ENCODE data around the gene AREL1.

The AREL1 gene

GRCh38 chr14:74754157-74754556 lies 41.3 kb upstream of the AREL1 start:
- H3K23ac ChIP-seq (ENCODE audit: low read length): no peak overlapping the region
- no peak overlapping the region for H3K18ac ChIP-seq (ENCODE audit: low read length)
- no peak overlapping the region for H3K14ac ChIP-seq (ENCODE audit: low read length)
- H3K36me3 ChIP-seq (ENCODE audit: control insufficient read depth in 1 of 2, insufficient read depth in 2 of 2, low read length in 2 of 2): no peaks in the 10 kb centered on the region
- H2AFZ ChIP-seq (ENCODE audit: insufficient read depth, low read length, poor library complexity): no peak overlapping the region
- no peaks in the 10 kb centered on the region for H3K4me1 ChIP-seq (ENCODE audit: control insufficient read depth in 1 of 2, insufficient read depth in 2 of 2, low read length in 2 of 2)
- no peak overlapping the region for H3K4me2 ChIP-seq (ENCODE audit: low read length)
- H2BK5ac ChIP-seq (ENCODE audit: low read depth, low read length, poor library complexity): no peak overlapping the region
- no peaks in the 10 kb centered on the region for H3K79me1 ChIP-seq (ENCODE audit: low read length)
- H4K8ac ChIP-seq (ENCODE audit: low read depth, low read length): no peak overlapping the region
- no peak overlapping the region for H4K12ac ChIP-seq (ENCODE audit: low read depth, low read length)
- no peak for DNase-seq
- no peak overlapping the region for H3K9ac ChIP-seq (ENCODE audit: low read length)
- H2BK12ac ChIP-seq (ENCODE audit: low read length): no peak overlapping the region
- H4K91ac ChIP-seq (ENCODE audit: low read depth, low read length): no peak overlapping the region
- H3K27ac ChIP-seq (ENCODE audit: low read depth, low read length): no peak overlapping the region
- H2BK120ac ChIP-seq (ENCODE audit: insufficient read depth, low read length, poor library complexity): no peak overlapping the region
- H3K79me2 ChIP-seq (ENCODE audit: control insufficient read depth, insufficient read depth, low read length, poor library complexity): no peaks in the 10 kb centered on the region
- no peaks in the 10 kb centered on the region for H3K27me3 ChIP-seq (ENCODE audit: insufficient read depth, low read length)
- no peak overlapping the region for H2AK5ac ChIP-seq (ENCODE audit: low read length)
- H3K4ac ChIP-seq (ENCODE audit: low read depth, low read length): no peak overlapping the region
- no peak overlapping the region for H3K4me3 ChIP-seq (ENCODE audit: low read depth, low read length)
- H3K9me3 ChIP-seq (ENCODE audit: insufficient read depth, low read depth, low read length): no peaks in the 10 kb centered on the region
- WGBS (ENCODE audit: extremely low coverage, insufficient coverage, insufficient read length): no CpG with 5 or more reads among the region's 2 CpGs

GRCh38 chr14:74747237-74747636 lies 34.4 kb upstream of the AREL1 start:
- H2AK5ac ChIP-seq (ENCODE audit: low read length): no peak overlapping the region
- H3K9me3 ChIP-seq (ENCODE audit: insufficient read depth, low read depth, low read length): no peaks in the 10 kb centered on the region
- no peak overlapping the region for H4K91ac ChIP-seq (ENCODE audit: low read depth, low read length)
- H3K79me2 ChIP-seq (ENCODE audit: control insufficient read depth, insufficient read depth, low read length, poor library complexity): no peaks in the 10 kb centered on the region
- H3K4ac ChIP-seq (ENCODE audit: low read depth, low read length): no peak overlapping the region
- no peak overlapping the region for H4K12ac ChIP-seq (ENCODE audit: low read depth, low read length)
- H2BK12ac ChIP-seq (ENCODE audit: low read length): no peak overlapping the region
- no peak overlapping the region for H4K8ac ChIP-seq (ENCODE audit: low read depth, low read length)
- no peak overlapping the region for H2BK5ac ChIP-seq (ENCODE audit: low read depth, low read length, poor library complexity)
- H3K4me2 ChIP-seq (ENCODE audit: low read length): no peak overlapping the region
- H2AFZ ChIP-seq (ENCODE audit: insufficient read depth, low read length, poor library complexity): no peak overlapping the region
- no CpG with 5 or more reads among the region's 2 CpGs for WGBS (ENCODE audit: extremely low coverage, insufficient coverage, insufficient read length)
- DNase-seq: no peak
- no peak overlapping the region for H3K4me3 ChIP-seq (ENCODE audit: low read depth, low read length)
- H3K36me3 ChIP-seq (ENCODE audit: control insufficient read depth in 1 of 2, insufficient read depth in 2 of 2, low read length in 2 of 2): no peaks in the 10 kb centered on the region
- H3K79me1 ChIP-seq (ENCODE audit: low read length): no peaks in the 10 kb centered on the region
- no peak overlapping the region for H3K9ac ChIP-seq (ENCODE audit: low read length)
- no peaks in the 10 kb centered on the region for H3K27me3 ChIP-seq (ENCODE audit: insufficient read depth, low read length)
- no peak overlapping the region for H3K23ac ChIP-seq (ENCODE audit: low read length)
- H3K14ac ChIP-seq (ENCODE audit: low read length): no peak overlapping the region
- H3K18ac ChIP-seq (ENCODE audit: low read length): no peak overlapping the region
- H3K27ac ChIP-seq (ENCODE audit: low read depth, low read length): no peak overlapping the region
- no peaks in the 10 kb centered on the region for H3K4me1 ChIP-seq (ENCODE audit: control insufficient read depth in 1 of 2, insufficient read depth in 2 of 2, low read length in 2 of 2)
- H2BK120ac ChIP-seq (ENCODE audit: insufficient read depth, low read length, poor library complexity): no peak overlapping the region

- H4K12ac ChIP-seq (ENCODE audit: low read depth, low read length): no peak overlapping the region
- H3K27me3 ChIP-seq (ENCODE audit: insufficient read depth, low read length): no peaks in the 10 kb centered on the region
- no peak overlapping the region for H2AK5ac ChIP-seq (ENCODE audit: low read length)
- H3K4me1 ChIP-seq (ENCODE audit: control insufficient read depth in 1 of 2, insufficient read depth in 2 of 2, low read length in 2 of 2): no peaks in the 10 kb centered on the region
- peaks cover 4 to 9% of the 10 kb centered on the region in 2 experiments for H3K36me3 ChIP-seq (ENCODE audit: control insufficient read depth in 1 of 2, insufficient read depth in 2 of 2, low read length in 2 of 2)
- DNase-seq: no peak
- no peaks in the 10 kb centered on the region for H3K79me2 ChIP-seq (ENCODE audit: control insufficient read depth, insufficient read depth, low read length, poor library complexity)
- H2BK120ac ChIP-seq (ENCODE audit: insufficient read depth, low read length, poor library complexity): no peak overlapping the region
- H2BK12ac ChIP-seq (ENCODE audit: low read length): no peak overlapping the region
- no peak overlapping the region for H4K8ac ChIP-seq (ENCODE audit: low read depth, low read length)
- no peak overlapping the region for H2AFZ ChIP-seq (ENCODE audit: insufficient read depth, low read length, poor library complexity)
- no peak overlapping the region for H3K4me3 ChIP-seq (ENCODE audit: low read depth, low read length)
- H3K18ac ChIP-seq (ENCODE audit: low read length): no peak overlapping the region
- H3K4ac ChIP-seq (ENCODE audit: low read depth, low read length): no peak overlapping the region
- no peak overlapping the region for H3K9ac ChIP-seq (ENCODE audit: low read length)
- no CpG with 5 or more reads among the region's 8 CpGs for WGBS (ENCODE audit: extremely low coverage, insufficient coverage, insufficient read length)
- H3K9me3 ChIP-seq (ENCODE audit: insufficient read depth, low read depth, low read length): no peaks in the 10 kb centered on the region
- no peak overlapping the region for H3K23ac ChIP-seq (ENCODE audit: low read length)
- H3K14ac ChIP-seq (ENCODE audit: low read length): no peak overlapping the region
- H3K27ac ChIP-seq (ENCODE audit: low read depth, low read length): no peak overlapping the region
- H3K4me2 ChIP-seq (ENCODE audit: low read length): no peak overlapping the region
- no peak overlapping the region for H4K91ac ChIP-seq (ENCODE audit: low read depth, low read length)
- H2BK5ac ChIP-seq (ENCODE audit: low read depth, low read length, poor library complexity): no peak overlapping the region
- H3K79me1 ChIP-seq (ENCODE audit: low read length): no peaks in the 10 kb centered on the region
Measured at GRCh38 chr14:74739293-74740030, 26.6 kb upstream of the AREL1 start.

GRCh38 chr14:74737753-74738325 lies 25.0 kb upstream of the AREL1 start:
- H3K27me3 ChIP-seq (ENCODE audit: insufficient read depth, low read length): no peaks in the 10 kb centered on the region
- H2AFZ ChIP-seq (ENCODE audit: insufficient read depth, low read length, poor library complexity): no peak overlapping the region
- no peak overlapping the region for H3K4ac ChIP-seq (ENCODE audit: low read depth, low read length)
- H3K79me2 ChIP-seq (ENCODE audit: control insufficient read depth, insufficient read depth, low read length, poor library complexity): no peaks in the 10 kb centered on the region
- no peak overlapping the region for H4K8ac ChIP-seq (ENCODE audit: low read depth, low read length)
- H3K4me1 ChIP-seq (ENCODE audit: control insufficient read depth in 1 of 2, insufficient read depth in 2 of 2, low read length in 2 of 2): no peaks in the 10 kb centered on the region
- H3K4me2 ChIP-seq (ENCODE audit: low read length): no peak overlapping the region
- H2BK12ac ChIP-seq (ENCODE audit: low read length): no peak overlapping the region
- DNase-seq: no peak
- no peak overlapping the region for H2BK5ac ChIP-seq (ENCODE audit: low read depth, low read length, poor library complexity)
- H3K9ac ChIP-seq (ENCODE audit: low read length): no peak overlapping the region
- H3K18ac ChIP-seq (ENCODE audit: low read length): no peak overlapping the region
- H3K79me1 ChIP-seq (ENCODE audit: low read length): no peaks in the 10 kb centered on the region
- H3K36me3 ChIP-seq (ENCODE audit: control insufficient read depth in 1 of 2, insufficient read depth in 2 of 2, low read length in 2 of 2): peaks cover 9% of the 10 kb centered on the region in 2 experiments
- no peak overlapping the region for H3K4me3 ChIP-seq (ENCODE audit: low read depth, low read length)
- no peak overlapping the region for H4K91ac ChIP-seq (ENCODE audit: low read depth, low read length)
- no peak overlapping the region for H4K12ac ChIP-seq (ENCODE audit: low read depth, low read length)
- no peak overlapping the region for H3K27ac ChIP-seq (ENCODE audit: low read depth, low read length)
- no peak overlapping the region for H3K23ac ChIP-seq (ENCODE audit: low read length)
- no peak overlapping the region for H2BK120ac ChIP-seq (ENCODE audit: insufficient read depth, low read length, poor library complexity)
- no peaks in the 10 kb centered on the region for H3K9me3 ChIP-seq (ENCODE audit: insufficient read depth, low read depth, low read length)
- no peak overlapping the region for H2AK5ac ChIP-seq (ENCODE audit: low read length)
- no CpG with 5 or more reads among the region's 4 CpGs for WGBS (ENCODE audit: extremely low coverage, insufficient coverage, insufficient read length)
- H3K14ac ChIP-seq (ENCODE audit: low read length): no peak overlapping the region

Measured in trophoblast cell (in vitro differentiated cells and primary cell).